Gastrocnemius medialis (tissue), 4 donors: ENCODE measurements around the gene GALNT16. TPM values are rescaled to one million over a fixed set of nuclear protein-coding genes. Genes with fewer than 3 reads are reported as not detected.

Experiments used
- ATAC-seq, 2 donors: fragments of 150-250 bp; one replicate each; pipeline ENCODE4 v1.9.1; 2016
- DNase-seq, 2 donors: peaks; one replicate each; pipeline ENCODE4 v3.0.0-alpha.2; 2019
- H3K27ac ChIP-seq, 4 donors: fragments of 200-600 bp; sonication (generic); 1 replicate in 1 of 4; 2 replicates in 3 of 4; pipeline ENCODE4 v1.5.1; 2016 to 2018; ENCODE audit warnings: mild to moderate bottlenecking in 2 of 4, moderate library complexity in 1 of 4
- H3K27me3 ChIP-seq, 3 donors: fragments of 200-600 bp; sonication (generic) in 2 of 3; 1 replicate in 1 of 3; 2 replicates in 2 of 3; pipeline versions ENCODE4 v1.5.1 to v1.6.0; 2016 to 2019; ENCODE audit warnings: mild to moderate bottlenecking in 1 of 3, moderate library complexity in 1 of 3
- H3K36me3 ChIP-seq, 2 donors: fragments of 200-600 bp; sonication (generic) in 1 of 2; one replicate each; pipeline ENCODE4 v1.5.1; 2017 to 2018
- H3K4me1 ChIP-seq, 2 donors: fragments of 200-600 bp; sonication (generic) in 1 of 2; one replicate each; pipeline ENCODE4 v1.5.1; 2016 to 2017; ENCODE audit warnings: mild to moderate bottlenecking in 2 of 2
- H3K4me3 ChIP-seq, 4 donors: fragments of 200-600 bp; sonication (generic) in 3 of 4; 1 replicate in 1 of 4; 2 replicates in 3 of 4; pipeline ENCODE4 v1.5.1; 2016 to 2019; ENCODE audit warnings: mild to moderate bottlenecking in 2 of 4
- H3K9me3 ChIP-seq, 3 donors: fragments of 200-600 bp; sonication (generic) in 2 of 3; 1 replicate in 1 of 3; 2 replicates in 2 of 3; pipeline ENCODE4 v1.5.1; 2016 to 2019
- CTCF ChIP-seq, 5 experiments: fragments of 450-650 bp in 3 of 5; fragments of 200-600 bp in 2 of 5; sonication (generic) in 2 of 5; IDR thresholded peaks in 4 of 5; conservative IDR thresholded peaks in 1 of 5; 1 replicate in 4 of 5; 2 replicates in 1 of 5; pipeline ENCODE4 v1.5.1; 2016 to 2019; ENCODE audit warnings: antibody characterized with exemption in 5 of 5, mild to moderate bottlenecking in 3 of 5, moderate library complexity in 3 of 5
- POLR2A ChIP-seq, 2 donors: fragments of 450-650 bp; IDR thresholded peaks; one replicate each; pipeline ENCODE4 v1.6.1; 2017; ENCODE audit warnings: antibody characterized with exemption in 2 of 2, mild to moderate bottlenecking in 2 of 2, moderate library complexity in 2 of 2
- in situ Hi-C, 4 donors: fragments of 200-750 bp; cut with MboI; loops; one replicate each; pipeline versions ENCODE4 v1.15.0 to v1.8.0; 2017; ENCODE audit warnings: low sequenced_read_pairs in 4 of 4
- intact Hi-C: fragments of 100-400 bp; cut with DNase I; formaldehyde crosslinking; loops from one replicate; pipeline ENCODE4 v1.15.1; 2023; ENCODE audit warnings: low total_unique reads
- total RNA-seq, 4 donors: library from RNA; depleted of rRNA; stranded (reverse); fragments of >200 nt; gene quantifications; one replicate each; pipeline versions ENCODE4 v1.1.0 to v1.2.3, GENCODE V29; 2016

GALNT16 gene
- total RNA-seq, 4 donors from 2014 or later: 0.15 to 2.7 (median 1.7) TPM

GRCh38 chr14:69318241-69318640, 58.3 kb downstream of the GALNT16 start:
- in situ Hi-C loops (no loop called here), intact Hi-C loops (loop anchor here (5.0 kb wide), 1 partner anchor 56 kb away; the partner anchor contains the start of gene GALNT16)
- no peak for TF ChIP-seq CTCF (IDR thresholded peaks at IDR 0.05 in 4 of 5, conservative IDR thresholded peaks at IDR 0.05 in 1 of 5)
- TF ChIP-seq POLR2A (IDR thresholded peaks at IDR 0.05): no peak
- peaks cover 0 to 4% of the 10 kb centered on the region in 2 donors for H3K4me1 ChIP-seq
- H3K9me3 ChIP-seq: no peaks in the 10 kb centered on the region
- no peak overlapping the region for H3K4me3 ChIP-seq
- no peaks in the 10 kb centered on the region for H3K36me3 ChIP-seq
- no peak for ATAC-seq
- DNase-seq: no peak
- no peak overlapping the region for H3K27ac ChIP-seq
- H3K27me3 ChIP-seq: no peaks in the 10 kb centered on the region

GRCh38 chr14:69318901-69319475, 59.0 kb downstream of the GALNT16 start:
- H3K4me1 ChIP-seq: peaks cover 0 to 4% of the 10 kb centered on the region in 2 donors
- H3K4me3 ChIP-seq: no peak overlapping the region
- no peak for ATAC-seq
- no peak for TF ChIP-seq CTCF (IDR thresholded peaks at IDR 0.05 in 4 of 5, conservative IDR thresholded peaks at IDR 0.05 in 1 of 5)
- no peak for TF ChIP-seq POLR2A (IDR thresholded peaks at IDR 0.05)
- H3K27ac ChIP-seq: no peak overlapping the region
- intact Hi-C loops: loop anchor here (5.0 kb wide), 1 partner anchor 57 kb away; the partner anchor contains the start of gene GALNT16
- no peaks in the 10 kb centered on the region for H3K36me3 ChIP-seq
- H3K9me3 ChIP-seq: no peaks in the 10 kb centered on the region
- no peak for DNase-seq
- in situ Hi-C loops: no loop called here
- H3K27me3 ChIP-seq: no peaks in the 10 kb centered on the region

- Histone ChIP-seq H3K4me3 (no peak overlapping the region), H3K9me3 (no peaks in the 10 kb centered on the region), H3K27me3 (no peaks in the 10 kb centered on the region), H3K4me1 (peaks cover 0 to 4% of the 10 kb centered on the region in 2 donors), H3K27ac (no peak overlapping the region), H3K36me3 (no peaks in the 10 kb centered on the region)
- TF ChIP-seq POLR2A (IDR thresholded peaks at IDR 0.05) (no peak), CTCF (IDR thresholded peaks at IDR 0.05 in 4 of 5, conservative IDR thresholded peaks at IDR 0.05 in 1 of 5) (no peak)
- no peak for DNase-seq
- intact Hi-C loops: loop anchor here (5.0 kb wide), 1 partner anchor 58 kb away; the partner anchor contains the start of gene GALNT16
- ATAC-seq: no peak
- in situ Hi-C loops: no loop called here
Measured at GRCh38 chr14:69319911-69320310, 60.0 kb downstream of the GALNT16 start.

- H3K27me3 ChIP-seq: no peaks in the 10 kb centered on the region
- no peak overlapping the region for H3K27ac ChIP-seq
- no peak for DNase-seq
- TF ChIP-seq CTCF (IDR thresholded peaks at IDR 0.05 in 4 of 5, conservative IDR thresholded peaks at IDR 0.05 in 1 of 5) (no peak), POLR2A (IDR thresholded peaks at IDR 0.05) (no peak)
- intact Hi-C loops: no loop called here
- peaks cover 0 to 4% of the 10 kb centered on the region in 2 donors for H3K4me1 ChIP-seq
- H3K36me3 ChIP-seq: no peaks in the 10 kb centered on the region
- ATAC-seq: no peak
- no peaks in the 10 kb centered on the region for H3K9me3 ChIP-seq
- H3K4me3 ChIP-seq: no peak overlapping the region
- in situ Hi-C loops: no loop called here
Measured at GRCh38 chr14:69320581-69321365, 60.8 kb downstream of the GALNT16 start.
